Esophagus muscularis mucosa (tissue), 4 donors: ENCODE measurements around the gene TAF6L.

Source experiments
- CTCF ChIP-seq, 3 experiments: fragments of 200-600 bp in 2 of 3; fragments of 450-650 bp in 1 of 3; sonication (generic) in 2 of 3; IDR thresholded peaks; one replicate each; pipeline ENCODE4 v1.5.1; 2017 to 2019; ENCODE audit warnings: antibody characterized with exemption in 3 of 3, mild to moderate bottlenecking in 2 of 3, moderate library complexity in 1 of 3
- EP300 ChIP-seq: sonication (generic); formaldehyde crosslinking; IDR thresholded peaks from one replicate; pipeline ENCODE4 v1.6.1; 2017; ENCODE audit warnings: antibody characterized with exemption
- POLR2A ChIP-seq: fragments of 450-650 bp; IDR thresholded peaks from one replicate; pipeline ENCODE4 v1.6.1; 2017; ENCODE audit warnings: antibody characterized with exemption, moderate library complexity, mild to moderate bottlenecking, low read depth
- POLR2AphosphoS5 ChIP-seq, 2 donors: sonication (generic); formaldehyde crosslinking; IDR thresholded peaks; one replicate each; pipeline ENCODE4 v1.6.1; 2017; ENCODE audit warnings: antibody characterized with exemption in 2 of 2

- TF ChIP-seq CTCF (IDR thresholded peaks at IDR 0.05): peak in 2 of 3 experiments; percentile 9 to 35
- peak; percentile 42 for TF ChIP-seq POLR2A
- peak; percentile 90 to 91 for TF ChIP-seq POLR2AphosphoS5 (IDR thresholded peaks at IDR 0.05)
- no peak for TF ChIP-seq EP300
Measured at GRCh38 chr11:62791501-62792201, 20.5 kb downstream of the TAF6L start, which contains the start of gene TMEM223.
